NCI-H2227 treated with DMSO at 0.1 percent for 48 hours (cell line): ENCODE data around the gene CYP2A13.
"Not testable (repeated sequence)": the region's sequence is repeated elsewhere in the genome, so short reads cannot be mapped to it uniquely, and the experiment has no call there.

Experiments
- DNase-seq: peaks from one replicate; lab custom pipeline; 2025; lab: John Stamatoyannopoulos, UW

Gene CYP2A13

GRCh38 chr19:41120929-41121911 is 33.0 kb downstream of the CYP2A13 start:
- not testable (repeated sequence) for DNase-seq

- not testable (repeated sequence) for DNase-seq
Observed at GRCh38 chr19:41122846-41123245, 34.6 kb downstream of the CYP2A13 start.

GRCh38 chr19:41123716-41124294 is 35.6 kb downstream of the CYP2A13 start:
- DNase-seq = no peak

GRCh38 chr19:41126765-41127203 is 38.5 kb downstream of the CYP2A13 start:
- DNase-seq = peak; percentile 43

- not testable (repeated sequence) for DNase-seq
Observed at GRCh38 chr19:41127362-41127761, 39.1 kb downstream of the CYP2A13 start.

- peak; percentile 90 for DNase-seq
Observed at GRCh38 chr19:41127801-41128300, 39.6 kb downstream of the CYP2A13 start.

GRCh38 chr19:41128692-41129091 is 40.4 kb downstream of the CYP2A13 start:
- DNase-seq = no peak

- no peak for DNase-seq
Observed at GRCh38 chr19:41131186-41131585, 42.9 kb downstream of the CYP2A13 start.

GRCh38 chr19:41133260-41133659 is 45.0 kb downstream of the CYP2A13 start:
- no peak for DNase-seq

GRCh38 chr19:41134616-41135015 is 46.4 kb downstream of the CYP2A13 start:
- DNase-seq = no peak

GRCh38 chr19:41135390-41136384 is 47.4 kb downstream of the CYP2A13 start:
- not testable (repeated sequence) for DNase-seq

GRCh38 chr19:41136636-41137455 is 48.6 kb downstream of the CYP2A13 start:
- no peak for DNase-seq

GRCh38 chr19:41144403-41144802 is 56.2 kb downstream of the CYP2A13 start:
- peak; percentile 75 for DNase-seq
